Testis (tissue), 2 donors: ENCODE measurements around the gene ADPRS.

ENCODE experiments used
- POLR2A ChIP-seq: fragments of 450-650 bp; IDR thresholded peaks from one replicate; pipeline ENCODE4 v1.6.1; 2017; ENCODE audit warnings: antibody characterized with exemption, mild to moderate bottlenecking, moderate library complexity
- TF ChIP-seq, protein P1 (sequence below), 3 experiments: fragments of 450-650 bp in 2 of 3; fragments of 200-600 bp in 1 of 3; sonication (generic) in 1 of 3; IDR thresholded peaks; one replicate each; pipeline ENCODE4 v1.5.1; 2016 to 2019; ENCODE audit warnings: antibody characterized with exemption in 3 of 3, mild to moderate bottlenecking in 2 of 3, moderate library complexity in 1 of 3

DNA sequence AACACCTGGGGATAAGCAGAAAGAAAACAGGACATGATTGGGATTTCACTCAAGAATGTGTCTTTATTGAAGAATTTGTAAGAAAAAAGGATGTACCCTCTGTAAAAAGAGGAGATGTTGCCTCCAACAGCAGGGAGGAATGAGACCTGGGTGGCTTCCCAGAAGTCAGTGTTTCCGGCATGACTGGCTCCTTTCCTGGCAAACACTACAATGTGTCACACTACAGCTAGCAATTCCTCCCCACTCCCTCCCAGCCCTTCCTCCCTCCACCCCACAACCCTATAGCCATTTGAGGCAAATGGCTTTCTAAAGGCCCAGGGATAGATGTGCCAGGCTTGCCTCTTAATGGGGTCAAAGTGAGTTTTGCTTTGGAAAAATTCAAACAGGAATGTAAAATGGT lies 47.8 kb downstream of the ADPRS start:
- TF ChIP-seq POLR2A: no peak
- TF ChIP-seq, protein P1, sequence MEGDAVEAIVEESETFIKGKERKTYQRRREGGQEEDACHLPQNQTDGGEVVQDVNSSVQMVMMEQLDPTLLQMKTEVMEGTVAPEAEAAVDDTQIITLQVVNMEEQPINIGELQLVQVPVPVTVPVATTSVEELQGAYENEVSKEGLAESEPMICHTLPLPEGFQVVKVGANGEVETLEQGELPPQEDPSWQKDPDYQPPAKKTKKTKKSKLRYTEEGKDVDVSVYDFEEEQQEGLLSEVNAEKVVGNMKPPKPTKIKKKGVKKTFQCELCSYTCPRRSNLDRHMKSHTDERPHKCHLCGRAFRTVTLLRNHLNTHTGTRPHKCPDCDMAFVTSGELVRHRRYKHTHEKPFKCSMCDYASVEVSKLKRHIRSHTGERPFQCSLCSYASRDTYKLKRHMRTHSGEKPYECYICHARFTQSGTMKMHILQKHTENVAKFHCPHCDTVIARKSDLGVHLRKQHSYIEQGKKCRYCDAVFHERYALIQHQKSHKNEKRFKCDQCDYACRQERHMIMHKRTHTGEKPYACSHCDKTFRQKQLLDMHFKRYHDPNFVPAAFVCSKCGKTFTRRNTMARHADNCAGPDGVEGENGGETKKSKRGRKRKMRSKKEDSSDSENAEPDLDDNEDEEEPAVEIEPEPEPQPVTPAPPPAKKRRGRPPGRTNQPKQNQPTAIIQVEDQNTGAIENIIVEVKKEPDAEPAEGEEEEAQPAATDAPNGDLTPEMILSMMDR (IDR thresholded peaks at IDR 0.05): no peak
